HG03025 (cell line): ENCODE data around the gene AGO1.

Source experiments
- ATAC-seq: cut with Tn5 transposase; IDR thresholded peaks from one replicate; pipeline ENCODE4 v1.9.1; 2021; ENCODE audit warnings: mild to moderate bottlenecking, moderate library complexity; ENCODE audit not compliant: unreplicated experiment, low FRiP score

Gene AGO1

DNA sequence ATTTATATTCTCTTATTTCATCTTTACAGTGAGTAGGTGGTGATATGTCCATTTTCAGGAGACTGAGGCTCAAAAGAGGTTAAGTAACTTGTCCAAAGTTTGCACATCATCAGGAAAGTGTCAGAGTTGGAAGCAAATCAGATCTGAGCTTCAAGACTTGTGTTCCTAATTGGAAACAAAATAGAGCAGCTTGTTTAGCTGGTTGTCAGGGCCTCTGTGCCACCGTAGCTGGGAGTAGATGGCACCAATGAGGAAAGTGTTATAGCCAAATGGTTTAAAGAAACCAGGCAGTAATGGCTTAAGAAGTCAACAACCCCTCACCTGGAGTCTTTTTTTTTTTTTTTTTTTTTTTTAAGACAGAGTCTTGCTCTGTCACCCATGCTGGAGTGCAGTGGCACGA is 19.7 kb downstream of the AGO1 start:
- ATAC-seq, result no peak

DNA sequence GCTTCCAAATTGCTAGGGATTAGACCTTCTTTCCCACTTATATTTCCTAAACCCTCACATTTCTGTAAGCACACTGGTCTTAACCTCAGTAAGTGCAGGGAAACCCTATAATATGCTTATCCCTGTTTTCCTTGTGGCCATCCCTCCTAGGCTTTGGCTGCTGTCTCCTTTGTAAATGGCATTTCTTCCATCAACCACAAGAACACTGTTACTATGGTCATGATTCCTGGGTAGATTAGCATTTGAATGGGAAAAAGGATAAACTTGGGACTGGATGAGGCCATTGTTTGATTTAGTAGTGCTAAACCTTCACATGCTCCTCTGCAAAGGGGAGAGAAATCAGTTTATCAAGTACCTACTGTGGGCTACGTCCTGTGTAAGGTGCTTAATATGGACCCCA is 31.7 kb downstream of the AGO1 start:
- no peak for ATAC-seq

DNA sequence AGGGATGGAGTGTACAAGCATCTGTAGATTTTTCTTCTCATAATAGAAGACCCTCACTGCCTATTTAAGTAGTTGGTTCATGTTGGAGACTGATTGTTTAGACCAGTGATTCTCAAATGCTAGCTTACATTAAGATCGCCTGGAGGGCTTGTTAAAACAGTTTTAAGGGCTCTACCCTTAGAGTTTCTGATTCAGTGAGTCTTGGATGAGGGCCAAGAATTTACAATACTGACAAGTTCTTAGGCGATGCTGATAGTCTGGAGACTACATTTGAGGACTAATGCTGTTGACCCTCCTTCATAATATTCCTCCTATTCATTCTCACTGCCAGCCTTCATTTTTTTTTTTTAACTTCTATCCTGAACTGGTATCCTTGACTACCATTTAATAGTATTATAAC is 32.7 kb downstream of the AGO1 start:
- no peak for ATAC-seq

- ATAC-seq, result no peak
These were observed 40.8 kb downstream of the AGO1 start for GRCh38 chr1:35923791-35924221.

GRCh38 chr1:35924838-35925237 is 41.8 kb downstream of the AGO1 start:
- no peak for ATAC-seq

DNA sequence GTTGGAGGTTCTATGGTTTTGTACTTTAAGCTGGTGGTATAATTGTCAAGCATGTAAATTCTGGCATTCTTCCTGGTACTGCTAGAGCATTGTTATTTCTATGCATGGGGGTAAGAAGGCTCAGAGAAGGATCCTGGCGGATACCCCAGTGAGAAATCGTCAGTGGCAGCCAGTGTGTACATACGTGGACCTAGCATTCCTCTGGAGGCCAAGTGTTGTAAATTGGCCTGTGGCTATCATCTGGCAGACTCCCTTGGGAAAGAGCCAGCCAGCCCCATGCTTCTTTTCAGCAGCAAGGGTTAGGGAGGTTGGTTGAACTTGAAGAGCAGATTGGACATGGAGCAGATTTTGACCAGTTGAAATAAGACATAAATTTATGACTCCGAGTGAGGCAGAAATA is 42.7 kb downstream of the AGO1 start:
- no peak for ATAC-seq

GRCh38 chr1:35927472-35927871 is 44.5 kb downstream of the AGO1 start:
- no peak for ATAC-seq

GRCh38 chr1:35929730-35930592 is 47.0 kb downstream of the AGO1 start:
- no peak for ATAC-seq

DNA sequence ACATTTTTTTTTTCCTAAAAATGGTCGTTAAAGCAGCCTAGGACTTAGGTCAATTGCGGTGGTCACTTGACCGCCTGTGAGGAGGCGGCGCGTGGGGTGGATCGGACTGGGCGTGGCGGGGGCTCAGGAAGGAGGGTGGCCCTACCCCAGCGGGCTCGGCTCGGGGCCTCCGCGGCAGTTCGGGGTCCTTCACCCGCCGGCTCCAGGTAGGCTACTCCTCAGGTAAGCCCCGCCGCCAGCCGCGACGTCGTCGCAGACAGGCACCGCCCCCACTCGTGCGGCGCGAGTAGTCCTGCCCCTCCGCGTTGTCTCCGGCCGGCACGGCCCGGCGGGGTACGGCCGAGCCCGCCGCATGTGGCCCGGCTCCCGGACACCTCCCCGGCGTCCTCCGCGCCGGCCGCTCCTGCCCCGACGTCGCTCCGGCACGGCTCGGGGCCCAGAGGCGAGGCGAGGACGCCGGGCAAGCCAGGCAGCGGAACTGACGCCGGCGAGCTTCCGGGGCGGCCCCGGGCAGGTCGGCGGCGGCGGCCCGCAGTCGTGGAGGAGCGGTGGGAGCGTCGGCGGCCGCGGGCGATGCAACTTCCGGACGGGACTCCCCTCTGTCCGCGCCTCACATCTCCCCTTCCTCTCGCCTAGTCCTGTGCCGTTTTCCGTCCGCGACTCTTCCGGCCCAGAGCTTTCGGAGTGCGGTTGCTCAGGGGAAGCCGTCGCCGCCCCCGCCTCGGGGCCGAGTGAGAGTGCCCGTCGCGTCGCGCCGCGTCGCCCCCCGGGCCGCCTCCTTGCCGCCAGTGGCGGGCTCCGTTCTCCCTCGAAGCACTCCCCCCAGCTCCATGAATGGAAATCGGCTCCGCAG is 47.8 kb downstream of the AGO1 start, which contains the start of gene AGO3:
Gene AGO3, plus strand, starts transcription at position 513 of the 853 bp plus-strand sequence. Its CDS starts 322 bp downstream, at position 835.
- ATAC-seq, result peak; percentile 75

- ATAC-seq, result peak; percentile 34
These were observed 48.6 kb downstream of the AGO1 start for GRCh38 chr1:35931446-35932157.

DNA sequence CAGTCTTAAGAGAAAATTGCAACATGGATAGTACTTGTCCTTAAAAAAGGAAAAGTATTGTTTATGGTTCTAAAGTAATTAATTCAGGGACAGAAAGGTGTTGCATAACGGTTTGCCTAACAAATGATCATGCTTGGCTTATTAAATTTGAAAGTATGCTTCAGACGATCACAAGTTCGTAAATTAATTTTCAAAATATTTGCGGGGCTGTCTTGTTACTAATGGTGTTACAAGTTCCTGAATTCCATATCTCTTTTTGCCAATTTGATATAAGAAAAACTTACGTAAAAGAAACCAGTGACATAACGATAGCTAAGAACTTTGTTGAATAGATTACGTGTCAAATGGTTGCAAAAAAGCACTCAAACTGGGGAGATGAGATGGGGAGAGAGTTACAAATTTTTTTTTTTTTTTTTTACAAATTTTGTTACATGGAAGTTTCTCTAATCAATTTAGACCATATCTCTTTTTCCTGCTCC is 49.2 kb downstream of the AGO1 start:
- no peak for ATAC-seq

DNA sequence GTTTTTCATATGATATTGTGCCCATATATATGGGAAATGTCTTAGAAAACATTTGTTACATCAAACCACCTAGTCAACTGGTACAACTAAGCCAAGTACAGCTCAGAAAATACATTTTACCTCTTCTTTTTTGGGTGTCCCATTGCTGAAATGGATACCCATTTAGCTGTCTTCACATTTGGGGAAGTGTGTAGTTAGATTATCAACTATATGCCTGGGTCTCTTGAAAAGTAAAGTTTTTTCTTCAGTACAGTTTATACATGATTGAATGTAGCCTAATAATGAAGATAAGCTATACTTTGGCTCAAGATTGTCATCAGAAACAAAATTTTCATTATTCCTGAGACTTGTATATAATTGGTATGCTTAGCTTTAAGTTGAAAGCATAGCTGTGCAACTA is 49.9 kb downstream of the AGO1 start:
- ATAC-seq, result no peak

DNA sequence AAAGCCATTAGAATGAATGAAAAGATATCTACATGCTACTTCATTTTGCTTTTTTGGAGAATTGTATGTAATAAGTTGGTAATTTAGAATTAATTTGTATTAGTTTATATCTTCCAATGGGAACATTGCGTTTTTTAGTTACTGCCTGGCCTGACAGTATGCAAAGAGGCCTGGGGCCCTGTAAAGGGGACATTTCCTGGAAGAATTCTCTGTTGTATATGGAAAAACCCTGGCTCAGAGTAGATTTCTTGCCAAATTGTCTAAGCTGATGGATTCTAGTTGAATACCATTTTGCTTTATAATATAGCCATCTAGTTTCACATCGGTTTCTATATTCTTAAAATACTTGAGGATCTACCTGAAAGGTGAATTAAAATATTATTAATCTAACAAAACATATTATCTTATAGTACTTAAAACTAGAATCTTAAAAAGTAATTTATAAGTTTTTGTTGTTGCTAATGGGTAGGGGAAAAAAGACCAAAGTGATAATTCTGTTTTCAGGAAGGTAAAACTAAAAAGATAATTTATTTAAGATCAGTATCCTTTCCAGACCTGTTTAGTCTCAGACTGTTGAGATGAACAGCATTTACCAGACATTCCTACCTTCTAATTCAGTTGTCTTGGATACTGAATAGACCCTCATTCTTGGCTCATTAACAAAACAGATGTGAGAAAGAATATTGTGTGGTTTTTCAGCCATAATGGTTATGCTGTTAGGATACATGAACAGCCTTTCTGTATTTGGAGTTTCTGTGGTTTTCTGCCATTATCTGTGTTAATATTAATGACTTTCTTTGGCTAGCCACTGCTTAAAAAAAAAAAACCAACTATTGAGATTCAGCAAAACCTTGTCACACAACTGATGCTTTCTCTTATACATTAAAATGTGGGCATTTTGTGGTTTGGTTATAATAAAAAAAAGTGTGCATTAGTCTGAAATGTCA is 52.7 kb downstream of the AGO1 start:
- ATAC-seq, result no peak

GRCh38 chr1:35936838-35937237 is 53.8 kb downstream of the AGO1 start:
- ATAC-seq, result no peak

DNA sequence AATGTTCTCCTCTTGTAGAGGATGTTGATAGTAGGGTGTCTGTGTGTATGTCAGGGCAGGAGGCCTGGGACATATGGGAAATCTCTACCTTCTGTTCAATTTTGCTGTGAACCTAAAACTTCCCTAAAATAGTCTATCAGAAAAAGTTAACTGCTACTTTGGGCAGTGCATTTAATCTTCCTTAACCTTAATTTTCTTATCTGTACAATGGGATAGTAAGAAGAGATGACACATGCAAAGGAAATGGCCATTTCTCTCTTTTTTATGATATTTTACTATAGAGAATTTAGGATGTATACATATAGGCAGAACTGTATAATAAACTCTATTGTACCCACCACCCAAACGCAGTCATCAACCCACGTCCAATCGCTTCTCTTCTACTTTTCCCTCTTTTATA is 56.5 kb downstream of the AGO1 start:
- ATAC-seq, result no peak

- ATAC-seq, result no peak
These were observed 62.3 kb downstream of the AGO1 start for GRCh38 chr1:35945327-35945726.

DNA sequence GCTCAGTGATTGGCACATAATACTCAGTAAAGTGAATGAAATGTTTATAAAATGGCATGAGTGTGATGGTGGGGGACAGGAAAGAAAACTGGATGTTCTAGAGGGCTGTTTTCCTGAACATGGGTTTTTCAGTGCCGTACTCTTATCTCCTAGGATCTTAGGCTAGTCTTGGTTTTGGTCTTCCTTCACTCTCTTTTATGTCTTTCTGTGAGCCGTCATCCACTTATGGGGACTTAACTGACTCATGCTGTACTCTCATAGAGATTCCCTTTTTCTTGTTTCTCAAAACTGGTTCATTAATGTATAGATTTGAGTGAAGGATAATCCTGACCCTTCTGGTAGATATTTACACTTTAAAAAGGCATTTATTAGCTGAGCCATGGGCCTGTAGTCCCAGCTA is 64.5 kb downstream of the AGO1 start:
- ATAC-seq, result no peak

GRCh38 chr1:35958558-35958957 is 75.5 kb downstream of the AGO1 start:
- no peak for ATAC-seq

- ATAC-seq, result no peak
These were observed 76.3 kb downstream of the AGO1 start for GRCh38 chr1:35959304-35959703.

GRCh38 chr1:35962952-35963351 is 79.9 kb downstream of the AGO1 start:
- ATAC-seq, result no peak
